HL-60 (cell line): Measurements from ENCODE around the gene LYRM2.

Experiments
- GABPA ChIP-seq: IDR thresholded peaks from 2 replicates; pipeline ENCODE4 v1.6.1; 2012; ENCODE audit warnings: low read depth
- POLR2AphosphoS5 ChIP-seq: IDR thresholded peaks from 2 replicates; pipeline ENCODE4 v1.6.1; 2012; ENCODE audit warnings: low read depth
- SPI1 ChIP-seq: IDR thresholded peaks from 2 replicates; pipeline ENCODE4 v1.6.1; 2012; ENCODE audit warnings: low read depth, mild to moderate bottlenecking, borderline replicate concordance
- TF ChIP-seq, protein P1 (sequence below): IDR thresholded peaks from one replicate; pipeline ENCODE4 v1.5.1; 2011; ENCODE audit warnings: low read length, control low read depth, inconsistent platforms; ENCODE audit not compliant: insufficient read depth
- TF ChIP-seq, protein P2 (sequence below): IDR thresholded peaks from 2 replicates; pipeline ENCODE4 v1.6.1; 2012; ENCODE audit warnings: low read depth; ENCODE audit not compliant: insufficient replicate concordance

DNA sequence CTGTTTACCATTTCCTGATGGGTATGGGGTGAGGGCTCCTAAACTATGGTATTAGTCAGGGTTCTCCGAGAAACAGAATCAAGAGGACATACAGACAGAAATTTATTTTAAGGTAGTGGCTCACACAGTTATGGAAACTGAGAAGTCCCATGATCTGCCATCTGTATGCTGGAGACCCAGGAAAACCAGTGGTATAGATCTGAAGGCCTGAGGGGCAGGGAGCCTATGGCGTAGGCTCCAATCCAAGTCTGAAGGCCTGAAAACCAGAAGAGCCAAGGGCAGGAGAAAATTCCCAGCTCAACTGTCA, 112.0 kb downstream of the LYRM2 start:
- no peak for TF ChIP-seq SPI1
- TF ChIP-seq POLR2AphosphoS5: no peak
- TF ChIP-seq, protein P1, sequence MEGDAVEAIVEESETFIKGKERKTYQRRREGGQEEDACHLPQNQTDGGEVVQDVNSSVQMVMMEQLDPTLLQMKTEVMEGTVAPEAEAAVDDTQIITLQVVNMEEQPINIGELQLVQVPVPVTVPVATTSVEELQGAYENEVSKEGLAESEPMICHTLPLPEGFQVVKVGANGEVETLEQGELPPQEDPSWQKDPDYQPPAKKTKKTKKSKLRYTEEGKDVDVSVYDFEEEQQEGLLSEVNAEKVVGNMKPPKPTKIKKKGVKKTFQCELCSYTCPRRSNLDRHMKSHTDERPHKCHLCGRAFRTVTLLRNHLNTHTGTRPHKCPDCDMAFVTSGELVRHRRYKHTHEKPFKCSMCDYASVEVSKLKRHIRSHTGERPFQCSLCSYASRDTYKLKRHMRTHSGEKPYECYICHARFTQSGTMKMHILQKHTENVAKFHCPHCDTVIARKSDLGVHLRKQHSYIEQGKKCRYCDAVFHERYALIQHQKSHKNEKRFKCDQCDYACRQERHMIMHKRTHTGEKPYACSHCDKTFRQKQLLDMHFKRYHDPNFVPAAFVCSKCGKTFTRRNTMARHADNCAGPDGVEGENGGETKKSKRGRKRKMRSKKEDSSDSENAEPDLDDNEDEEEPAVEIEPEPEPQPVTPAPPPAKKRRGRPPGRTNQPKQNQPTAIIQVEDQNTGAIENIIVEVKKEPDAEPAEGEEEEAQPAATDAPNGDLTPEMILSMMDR: no peak
- TF ChIP-seq, protein P2, sequence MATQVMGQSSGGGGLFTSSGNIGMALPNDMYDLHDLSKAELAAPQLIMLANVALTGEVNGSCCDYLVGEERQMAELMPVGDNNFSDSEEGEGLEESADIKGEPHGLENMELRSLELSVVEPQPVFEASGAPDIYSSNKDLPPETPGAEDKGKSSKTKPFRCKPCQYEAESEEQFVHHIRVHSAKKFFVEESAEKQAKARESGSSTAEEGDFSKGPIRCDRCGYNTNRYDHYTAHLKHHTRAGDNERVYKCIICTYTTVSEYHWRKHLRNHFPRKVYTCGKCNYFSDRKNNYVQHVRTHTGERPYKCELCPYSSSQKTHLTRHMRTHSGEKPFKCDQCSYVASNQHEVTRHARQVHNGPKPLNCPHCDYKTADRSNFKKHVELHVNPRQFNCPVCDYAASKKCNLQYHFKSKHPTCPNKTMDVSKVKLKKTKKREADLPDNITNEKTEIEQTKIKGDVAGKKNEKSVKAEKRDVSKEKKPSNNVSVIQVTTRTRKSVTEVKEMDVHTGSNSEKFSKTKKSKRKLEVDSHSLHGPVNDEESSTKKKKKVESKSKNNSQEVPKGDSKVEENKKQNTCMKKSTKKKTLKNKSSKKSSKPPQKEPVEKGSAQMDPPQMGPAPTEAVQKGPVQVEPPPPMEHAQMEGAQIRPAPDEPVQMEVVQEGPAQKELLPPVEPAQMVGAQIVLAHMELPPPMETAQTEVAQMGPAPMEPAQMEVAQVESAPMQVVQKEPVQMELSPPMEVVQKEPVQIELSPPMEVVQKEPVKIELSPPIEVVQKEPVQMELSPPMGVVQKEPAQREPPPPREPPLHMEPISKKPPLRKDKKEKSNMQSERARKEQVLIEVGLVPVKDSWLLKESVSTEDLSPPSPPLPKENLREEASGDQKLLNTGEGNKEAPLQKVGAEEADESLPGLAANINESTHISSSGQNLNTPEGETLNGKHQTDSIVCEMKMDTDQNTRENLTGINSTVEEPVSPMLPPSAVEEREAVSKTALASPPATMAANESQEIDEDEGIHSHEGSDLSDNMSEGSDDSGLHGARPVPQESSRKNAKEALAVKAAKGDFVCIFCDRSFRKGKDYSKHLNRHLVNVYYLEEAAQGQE: no peak
- TF ChIP-seq GABPA: no peak
